GM12865 (cell line): ENCODE measurements around the gene PPIL6.

Source experiments
- DNase-seq: peaks from one replicate; pipeline ENCODE4 v3.0.0; 2010; ENCODE audit warnings: low read depth
- H3K4me3 ChIP-seq: 2 replicates; pipeline ENCODE4 v1.5.1; 2011; ENCODE audit warnings: mild to moderate bottlenecking, low read depth, low read length, control low read depth
- TF ChIP-seq, protein P1 (sequence below): IDR thresholded peaks from 2 replicates; pipeline ENCODE4 v1.5.1; 2011; ENCODE audit warnings: low read length, control low read depth, low read depth, inconsistent platforms; ENCODE audit not compliant: insufficient read depth; ENCODE audit errors: missing control alignments

Gene PPIL6

GRCh38 chr6:109449795-109450673, 9.6 kb upstream of the PPIL6 start:
- TF ChIP-seq, protein P1, sequence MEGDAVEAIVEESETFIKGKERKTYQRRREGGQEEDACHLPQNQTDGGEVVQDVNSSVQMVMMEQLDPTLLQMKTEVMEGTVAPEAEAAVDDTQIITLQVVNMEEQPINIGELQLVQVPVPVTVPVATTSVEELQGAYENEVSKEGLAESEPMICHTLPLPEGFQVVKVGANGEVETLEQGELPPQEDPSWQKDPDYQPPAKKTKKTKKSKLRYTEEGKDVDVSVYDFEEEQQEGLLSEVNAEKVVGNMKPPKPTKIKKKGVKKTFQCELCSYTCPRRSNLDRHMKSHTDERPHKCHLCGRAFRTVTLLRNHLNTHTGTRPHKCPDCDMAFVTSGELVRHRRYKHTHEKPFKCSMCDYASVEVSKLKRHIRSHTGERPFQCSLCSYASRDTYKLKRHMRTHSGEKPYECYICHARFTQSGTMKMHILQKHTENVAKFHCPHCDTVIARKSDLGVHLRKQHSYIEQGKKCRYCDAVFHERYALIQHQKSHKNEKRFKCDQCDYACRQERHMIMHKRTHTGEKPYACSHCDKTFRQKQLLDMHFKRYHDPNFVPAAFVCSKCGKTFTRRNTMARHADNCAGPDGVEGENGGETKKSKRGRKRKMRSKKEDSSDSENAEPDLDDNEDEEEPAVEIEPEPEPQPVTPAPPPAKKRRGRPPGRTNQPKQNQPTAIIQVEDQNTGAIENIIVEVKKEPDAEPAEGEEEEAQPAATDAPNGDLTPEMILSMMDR = no peak
- no peak for DNase-seq
- H3K4me3 ChIP-seq = no peak overlapping the region

DNA sequence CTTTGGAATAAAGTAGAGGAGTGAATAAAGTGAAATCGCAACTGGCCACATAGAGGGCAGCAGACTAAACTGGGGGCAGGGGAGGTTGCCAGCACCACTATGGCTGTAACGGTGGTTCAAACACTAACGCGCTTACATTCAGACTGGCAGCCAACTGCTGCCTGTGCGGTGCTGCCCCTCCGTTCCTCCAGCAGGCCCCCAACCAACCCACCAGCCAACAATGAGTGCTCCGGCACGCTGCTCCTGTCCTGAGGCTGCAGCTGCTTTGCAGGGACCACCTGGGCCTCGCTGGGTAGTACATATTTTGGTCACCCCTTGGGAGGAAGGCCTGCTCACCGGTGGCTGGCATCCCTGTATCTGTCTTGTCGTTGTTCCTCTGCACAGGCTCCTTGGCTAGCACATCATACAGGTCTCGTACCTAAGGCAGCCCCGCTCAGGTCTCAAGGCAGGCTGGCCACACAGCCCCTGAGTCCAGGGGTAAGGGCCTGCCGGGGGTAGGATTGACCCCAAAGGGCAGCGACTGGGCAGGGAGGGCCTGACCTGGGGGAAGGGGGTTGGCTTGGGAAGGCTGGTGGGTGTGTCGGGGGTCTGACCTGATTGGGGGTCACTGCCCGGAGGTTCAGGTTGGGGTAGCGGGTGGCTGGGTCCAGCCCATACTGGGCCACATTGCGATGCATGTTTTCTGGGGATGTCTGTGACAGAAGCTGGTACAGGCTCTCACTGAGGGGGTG, 8.8 kb upstream of the PPIL6 start:
- DNase-seq = no peak
- TF ChIP-seq, protein P1 = no peak
- no peak overlapping the region for H3K4me3 ChIP-seq

DNA sequence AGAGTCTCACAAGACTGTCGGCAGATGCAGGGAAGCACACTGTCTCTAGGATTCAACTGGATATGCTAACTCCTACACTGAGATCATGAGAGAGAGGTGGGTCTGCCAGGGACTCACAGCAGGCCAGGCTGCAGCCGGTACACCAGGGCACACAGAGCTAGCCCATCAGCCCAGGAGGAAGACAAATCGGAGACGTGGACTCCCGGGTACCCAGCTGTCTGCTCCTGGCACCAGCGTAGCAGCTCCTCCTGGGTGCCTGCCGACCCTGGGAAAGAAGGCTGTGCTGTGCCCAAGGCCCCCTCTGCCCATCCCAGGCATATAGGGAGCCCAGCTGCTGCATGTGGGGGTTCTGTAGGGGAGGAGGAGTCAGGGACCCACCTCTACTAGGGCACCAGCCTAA, 8.2 kb upstream of the PPIL6 start:
- TF ChIP-seq, protein P1 = no peak

GRCh38 chr6:109447878-109448555, 7.6 kb upstream of the PPIL6 start:
- DNase-seq = no peak
- no peak overlapping the region for H3K4me3 ChIP-seq
- TF ChIP-seq, protein P1 = no peak

More for the DNA sequence above, 8.2 kb upstream of the PPIL6 start:
- H3K4me3 ChIP-seq = no peak overlapping the region
- no peak for DNase-seq

GRCh38 chr6:109447087-109447486, 6.7 kb upstream of the PPIL6 start:
- no peak overlapping the region for H3K4me3 ChIP-seq
- DNase-seq = no peak
- TF ChIP-seq, protein P1 = no peak

- H3K4me3 ChIP-seq = no peak overlapping the region
- TF ChIP-seq, protein P1 = no peak
- no peak for DNase-seq
These were observed 6.1 kb upstream of the PPIL6 start for GRCh38 chr6:109446541-109446940.
